BE2C (cell line): Measurements from ENCODE around the gene PRDX1.
"Not testable (repeated sequence)": the region's sequence is repeated elsewhere in the genome, so short reads cannot be mapped to it uniquely, and the experiment has no call there.

Experiments used
- DNase-seq: peaks from one replicate; pipeline ENCODE4 v3.0.0-alpha.2; 2020
- H3K27me3 ChIP-seq: fragments of 250-450 bp; sonication (Bioruptor Pico); 2 replicates; pipeline ENCODE4 v1.5.1; 2020; ENCODE audit warnings: mild to moderate bottlenecking
- H3K36me3 ChIP-seq: fragments of 250-450 bp; sonication (Bioruptor Pico); 2 replicates; pipeline ENCODE4 v1.5.1; 2020; ENCODE audit warnings: mild to moderate bottlenecking
- H3K4me1 ChIP-seq: fragments of 250-450 bp; sonication (Bioruptor Pico); 2 replicates; pipeline ENCODE4 v1.5.1; 2020
- H3K4me3 ChIP-seq: 2 replicates; pipeline ENCODE4 v1.5.1; 2011; ENCODE audit warnings: low read depth, low read length
- H3K9me3 ChIP-seq: fragments of 250-450 bp; sonication (Bioruptor Pico); 2 replicates; pipeline ENCODE4 v1.5.1; 2020
- CTCF ChIP-seq: IDR thresholded peaks from 2 replicates; pipeline ENCODE4 v1.5.1; 2012; ENCODE audit warnings: mild to moderate bottlenecking, low read depth, low read length

Gene PRDX1

GRCh38 chr1:45477646-45478045, 44.0 kb downstream of the PRDX1 start:
- DNase-seq, result no peak
- no peaks in the 10 kb centered on the region for H3K9me3 ChIP-seq
- no peak for TF ChIP-seq CTCF
- no peaks in the 10 kb centered on the region for H3K4me1 ChIP-seq
- no peaks in the 10 kb centered on the region for H3K27me3 ChIP-seq
- no peak overlapping the region for H3K4me3 ChIP-seq
- no peaks in the 10 kb centered on the region for H3K36me3 ChIP-seq

GRCh38 chr1:45474194-45474593, 47.5 kb downstream of the PRDX1 start:
- H3K4me3 ChIP-seq, H3K4me1 ChIP-seq, H3K36me3 ChIP-seq, H3K9me3 ChIP-seq, H3K27me3 ChIP-seq, DNase-seq: not testable (repeated sequence)

DNA sequence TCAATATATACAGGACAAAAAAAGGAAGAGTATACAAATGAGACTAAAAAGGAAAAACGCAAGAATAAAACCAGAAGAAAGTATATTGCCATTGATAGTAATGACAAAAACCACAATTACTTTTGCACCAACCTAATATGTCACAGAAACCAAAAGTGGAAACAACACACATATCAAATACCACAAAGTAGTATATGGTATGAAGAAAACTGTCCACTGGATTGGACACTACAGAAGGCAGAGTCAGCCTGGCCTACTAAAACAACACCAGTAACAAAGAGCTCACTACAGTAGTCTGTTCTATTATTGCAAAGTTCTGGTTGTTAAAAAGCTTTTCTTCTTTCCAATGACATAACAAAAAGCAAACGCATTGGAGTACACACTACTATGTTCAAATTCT, 48.4 kb downstream of the PRDX1 start:
- no peaks in the 10 kb centered on the region for H3K27me3 ChIP-seq
- H3K4me3 ChIP-seq, result no peak overlapping the region
- H3K9me3 ChIP-seq, result no peaks in the 10 kb centered on the region
- no peak for TF ChIP-seq CTCF
- H3K36me3 ChIP-seq, result no peaks in the 10 kb centered on the region
- DNase-seq, result no peak
- no peaks in the 10 kb centered on the region for H3K4me1 ChIP-seq

DNA sequence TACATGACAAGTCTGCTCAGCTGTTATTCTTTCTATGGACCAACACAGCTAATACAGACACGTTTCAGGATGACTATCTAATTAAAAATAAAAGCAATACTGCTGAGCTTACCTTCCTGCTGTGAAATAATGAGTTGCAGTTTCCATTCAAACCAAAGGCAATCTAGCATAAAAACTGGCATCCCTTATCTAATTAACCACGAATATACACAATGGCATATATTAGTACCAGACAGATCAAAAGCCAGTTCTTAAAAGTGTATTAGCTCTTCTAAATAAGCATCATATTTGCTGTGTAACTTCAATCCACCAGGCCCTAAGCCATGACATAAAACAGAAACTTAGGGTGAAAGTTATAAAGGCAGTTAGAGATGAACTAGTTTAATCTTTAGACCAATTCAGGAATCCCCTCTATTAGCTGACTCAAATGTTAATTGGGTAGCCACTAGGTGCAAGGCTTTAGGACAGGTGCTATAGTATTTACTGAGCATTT, 51.3 kb downstream of the PRDX1 start:
- H3K36me3 ChIP-seq, result no peaks in the 10 kb centered on the region
- H3K9me3 ChIP-seq, result no peaks in the 10 kb centered on the region
- no peak overlapping the region for H3K4me3 ChIP-seq
- TF ChIP-seq CTCF, result no peak
- H3K4me1 ChIP-seq, result no peaks in the 10 kb centered on the region
- H3K27me3 ChIP-seq, result no peaks in the 10 kb centered on the region
- no peak for DNase-seq

GRCh38 chr1:45467353-45467752, 54.3 kb downstream of the PRDX1 start:
- H3K4me1 ChIP-seq, H3K27me3 ChIP-seq, DNase-seq, H3K9me3 ChIP-seq, H3K36me3 ChIP-seq, H3K4me3 ChIP-seq: not testable (repeated sequence)

DNA sequence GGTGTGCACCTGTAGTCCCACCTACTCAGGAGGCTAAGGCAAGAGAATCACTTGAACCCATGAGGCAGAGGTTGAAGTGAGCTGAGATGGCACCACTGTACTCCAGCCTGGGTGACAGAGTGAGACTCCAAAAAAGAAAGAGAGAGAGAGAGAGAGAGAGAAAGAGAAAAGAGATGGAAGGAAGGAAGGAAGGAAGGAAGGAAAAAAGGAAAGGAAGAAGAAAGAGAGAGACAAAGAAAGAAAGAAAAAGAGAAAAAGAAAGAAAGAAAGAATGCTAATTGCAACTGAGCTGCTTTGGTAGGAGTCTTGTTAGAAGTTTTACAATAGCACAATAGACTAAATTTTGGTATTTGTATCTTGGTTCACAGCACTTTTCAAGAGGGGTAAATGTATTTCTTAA, 56.4 kb downstream of the PRDX1 start:
- no peaks in the 10 kb centered on the region for H3K4me1 ChIP-seq
- no peaks in the 10 kb centered on the region; the same call in 1 of the 2 replicates for H3K27me3 ChIP-seq
- H3K4me3 ChIP-seq, result no peak overlapping the region
- no peak for TF ChIP-seq CTCF
- H3K36me3 ChIP-seq, result no peaks in the 10 kb centered on the region
- H3K9me3 ChIP-seq, result no peaks in the 10 kb centered on the region
- no peak for DNase-seq
